HAP-1 (cell line): ENCODE measurements around the gene RASGRF2.

Source experiments
- DNase-seq, 2 experiments: peaks; one replicate each; pipeline ENCODE4 v3.0.0-alpha.2; 2016 to 2020; ENCODE audit warnings: low spot score in 2 of 2
- H3K27me3 ChIP-seq: fragments of 250-450 bp; sonication (Bioruptor Pico); 2 replicates; pipeline ENCODE4 v1.5.1; 2020; ENCODE audit warnings: low read depth, mild to moderate bottlenecking, moderate library complexity
- H3K36me3 ChIP-seq: fragments of 250-450 bp; sonication (Bioruptor Pico); replicated peaks from 2 replicates; pipeline ENCODE4 v1.5.1; 2020; ENCODE audit warnings: mild to moderate bottlenecking
- H3K4me1 ChIP-seq: fragments of 250-450 bp; sonication (Bioruptor Pico); 2 replicates; pipeline ENCODE4 v1.5.1; 2020; ENCODE audit warnings: mild to moderate bottlenecking
- H3K4me3 ChIP-seq: fragments of 250-450 bp; sonication (Bioruptor Pico); 2 replicates; pipeline ENCODE4 v1.5.1; 2020; ENCODE audit warnings: mild to moderate bottlenecking, moderate library complexity
- H3K9me3 ChIP-seq: fragments of 250-450 bp; sonication (Bioruptor Pico); 2 replicates; pipeline ENCODE4 v1.5.1; 2020; ENCODE audit warnings: mild to moderate bottlenecking, moderate library complexity
- in situ Hi-C: fragments of 300-500 bp; cut with MboI; formaldehyde crosslinking; loops from 3 replicates; pipeline ENCODE4 v1.14.3; 2020; ENCODE audit warnings: low sequenced_read_pairs, inconsistent platforms, mixed read lengths

Gene RASGRF2, protein sequence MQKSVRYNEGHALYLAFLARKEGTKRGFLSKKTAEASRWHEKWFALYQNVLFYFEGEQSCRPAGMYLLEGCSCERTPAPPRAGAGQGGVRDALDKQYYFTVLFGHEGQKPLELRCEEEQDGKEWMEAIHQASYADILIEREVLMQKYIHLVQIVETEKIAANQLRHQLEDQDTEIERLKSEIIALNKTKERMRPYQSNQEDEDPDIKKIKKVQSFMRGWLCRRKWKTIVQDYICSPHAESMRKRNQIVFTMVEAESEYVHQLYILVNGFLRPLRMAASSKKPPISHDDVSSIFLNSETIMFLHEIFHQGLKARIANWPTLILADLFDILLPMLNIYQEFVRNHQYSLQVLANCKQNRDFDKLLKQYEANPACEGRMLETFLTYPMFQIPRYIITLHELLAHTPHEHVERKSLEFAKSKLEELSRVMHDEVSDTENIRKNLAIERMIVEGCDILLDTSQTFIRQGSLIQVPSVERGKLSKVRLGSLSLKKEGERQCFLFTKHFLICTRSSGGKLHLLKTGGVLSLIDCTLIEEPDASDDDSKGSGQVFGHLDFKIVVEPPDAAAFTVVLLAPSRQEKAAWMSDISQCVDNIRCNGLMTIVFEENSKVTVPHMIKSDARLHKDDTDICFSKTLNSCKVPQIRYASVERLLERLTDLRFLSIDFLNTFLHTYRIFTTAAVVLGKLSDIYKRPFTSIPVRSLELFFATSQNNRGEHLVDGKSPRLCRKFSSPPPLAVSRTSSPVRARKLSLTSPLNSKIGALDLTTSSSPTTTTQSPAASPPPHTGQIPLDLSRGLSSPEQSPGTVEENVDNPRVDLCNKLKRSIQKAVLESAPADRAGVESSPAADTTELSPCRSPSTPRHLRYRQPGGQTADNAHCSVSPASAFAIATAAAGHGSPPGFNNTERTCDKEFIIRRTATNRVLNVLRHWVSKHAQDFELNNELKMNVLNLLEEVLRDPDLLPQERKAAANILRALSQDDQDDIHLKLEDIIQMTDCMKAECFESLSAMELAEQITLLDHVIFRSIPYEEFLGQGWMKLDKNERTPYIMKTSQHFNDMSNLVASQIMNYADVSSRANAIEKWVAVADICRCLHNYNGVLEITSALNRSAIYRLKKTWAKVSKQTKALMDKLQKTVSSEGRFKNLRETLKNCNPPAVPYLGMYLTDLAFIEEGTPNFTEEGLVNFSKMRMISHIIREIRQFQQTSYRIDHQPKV (N-terminal part only)

GRCh38 chr5:80959768-80960442 is at the start of gene RASGRF2:
Gene RASGRF2, plus strand, starts transcription at chr5:80960363. Its CDS starts 376 bp downstream, at chr5:80960739.
- Histone ChIP-seq H3K4me1 (peaks cover 50% of the 10 kb centered on the region), H3K9me3 (no peaks in the 10 kb centered on the region), H3K36me3 (no peaks in the 10 kb centered on the region), H3K27me3 (no peaks in the 10 kb centered on the region), H3K4me3 (no peak within 1 kb of the TSS)
- in situ Hi-C loops, result no loop called here
- no peak for DNase-seq

- in situ Hi-C loops, result no loop called here
Measured at GRCh38 chr5:80912479-80912878, 47.7 kb upstream of the RASGRF2 start.

DNA sequence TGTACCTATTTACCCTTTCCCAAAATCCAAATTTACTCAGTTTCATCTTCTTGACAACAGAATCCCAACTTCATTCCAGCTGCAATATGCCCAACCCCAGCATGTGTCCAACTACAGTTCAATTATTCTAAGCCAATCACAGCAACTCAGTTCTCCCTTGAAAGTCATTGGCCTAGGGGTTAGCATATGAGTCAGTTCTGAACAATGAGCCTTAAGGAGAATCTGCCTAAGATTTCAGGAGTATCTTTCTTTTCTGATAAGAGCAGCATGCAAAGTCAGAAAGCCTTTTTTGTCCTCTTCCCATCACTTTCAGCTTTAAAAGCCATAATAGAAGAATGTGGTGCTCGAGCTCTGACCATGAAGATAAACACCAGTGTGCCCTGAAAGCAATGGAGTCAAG is 44.4 kb upstream of the RASGRF2 start:
- no peak for DNase-seq
- Histone ChIP-seq H3K36me3 (no peaks in the 10 kb centered on the region), H3K9me3 (no peaks in the 10 kb centered on the region), H3K4me3 (no peak overlapping the region), H3K4me1 (peaks cover 4% of the 10 kb centered on the region), H3K27me3 (no peaks in the 10 kb centered on the region)
- in situ Hi-C loops, result no loop called here

More at GRCh38 chr5:80912479-80912878, 47.7 kb upstream of the RASGRF2 start:
- H3K36me3 ChIP-seq, result no peaks in the 10 kb centered on the region
- no peak overlapping the region for H3K4me3 ChIP-seq
- no peak for DNase-seq
- peaks cover 4% of the 10 kb centered on the region for H3K4me1 ChIP-seq
- no peaks in the 10 kb centered on the region for H3K27me3 ChIP-seq
- H3K9me3 ChIP-seq, result no peaks in the 10 kb centered on the region

DNA sequence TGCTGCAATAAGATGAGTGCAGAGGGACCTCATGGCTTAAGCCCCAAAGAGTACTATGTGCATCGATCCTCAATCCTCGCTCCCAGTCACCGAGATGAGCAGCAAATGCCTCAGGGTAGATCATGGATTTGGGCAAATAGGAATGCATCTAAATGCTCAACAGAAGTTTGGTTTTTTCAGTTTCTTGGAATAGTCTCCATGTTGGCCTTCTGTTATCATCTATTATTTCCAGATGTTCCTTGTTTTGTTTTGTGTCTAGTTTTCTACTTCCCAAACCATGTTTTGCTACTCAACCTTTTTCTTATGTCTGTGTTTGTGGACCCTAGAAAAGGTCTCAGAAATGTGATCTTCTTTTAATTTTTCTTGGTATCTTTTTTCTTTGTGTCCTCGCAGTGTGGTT is 43.5 kb upstream of the RASGRF2 start:
- Histone ChIP-seq H3K36me3 (no peaks in the 10 kb centered on the region), H3K9me3 (no peaks in the 10 kb centered on the region), H3K4me3 (no peak overlapping the region), H3K4me1 (peaks cover 4% of the 10 kb centered on the region), H3K27me3 (no peaks in the 10 kb centered on the region)
- DNase-seq, result no peak
- in situ Hi-C loops, result no loop called here

- no peaks in the 10 kb centered on the region for H3K36me3 ChIP-seq
- H3K4me1 ChIP-seq, result peaks cover 4% of the 10 kb centered on the region
- in situ Hi-C loops, result no loop called here
- no peak overlapping the region for H3K4me3 ChIP-seq
- peak; percentile 37 to 53 for DNase-seq
- no peaks in the 10 kb centered on the region for H3K27me3 ChIP-seq
- H3K9me3 ChIP-seq, result no peaks in the 10 kb centered on the region
Measured at GRCh38 chr5:80917631-80918030, 42.5 kb upstream of the RASGRF2 start.

DNA sequence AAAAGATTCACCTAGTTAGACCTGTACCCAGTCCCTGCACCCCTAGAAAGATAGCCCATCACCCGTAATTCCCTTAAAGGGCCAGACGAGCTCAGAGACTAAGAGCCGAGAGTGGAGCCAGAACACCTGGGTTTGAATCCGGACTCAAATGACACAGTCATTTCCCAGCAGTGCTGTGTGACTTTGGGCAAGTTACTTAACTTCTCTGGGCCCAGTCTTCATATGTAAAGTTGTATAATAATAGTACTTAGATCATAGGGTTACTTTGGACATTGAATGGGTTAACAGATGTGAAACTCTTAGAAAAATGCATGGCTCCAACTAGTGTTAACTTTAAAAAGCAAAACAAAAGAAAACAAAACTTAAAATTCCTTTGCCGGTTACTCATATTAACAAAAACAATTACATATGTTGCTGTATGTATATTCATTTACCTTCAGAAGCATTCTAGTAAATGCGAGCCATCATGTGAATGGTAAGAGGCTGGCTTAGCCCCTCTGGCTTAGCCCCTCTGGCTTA is 40.4 kb upstream of the RASGRF2 start:
- no peak overlapping the region for H3K4me3 ChIP-seq
- DNase-seq, result no peak
- H3K4me1 ChIP-seq, result peaks cover 12% of the 10 kb centered on the region
- H3K9me3 ChIP-seq, result no peaks in the 10 kb centered on the region
- in situ Hi-C loops, result no loop called here
- no peaks in the 10 kb centered on the region for H3K36me3 ChIP-seq
- no peaks in the 10 kb centered on the region for H3K27me3 ChIP-seq

- H3K4me3 ChIP-seq, result no peak overlapping the region
- H3K4me1 ChIP-seq, result peaks cover 18% of the 10 kb centered on the region
- no peaks in the 10 kb centered on the region for H3K27me3 ChIP-seq
- no peaks in the 10 kb centered on the region for H3K9me3 ChIP-seq
- DNase-seq, result no peak
- H3K36me3 ChIP-seq, result no peaks in the 10 kb centered on the region
- in situ Hi-C loops, result no loop called here
Measured at GRCh38 chr5:80920333-80920732, 39.8 kb upstream of the RASGRF2 start.

DNA sequence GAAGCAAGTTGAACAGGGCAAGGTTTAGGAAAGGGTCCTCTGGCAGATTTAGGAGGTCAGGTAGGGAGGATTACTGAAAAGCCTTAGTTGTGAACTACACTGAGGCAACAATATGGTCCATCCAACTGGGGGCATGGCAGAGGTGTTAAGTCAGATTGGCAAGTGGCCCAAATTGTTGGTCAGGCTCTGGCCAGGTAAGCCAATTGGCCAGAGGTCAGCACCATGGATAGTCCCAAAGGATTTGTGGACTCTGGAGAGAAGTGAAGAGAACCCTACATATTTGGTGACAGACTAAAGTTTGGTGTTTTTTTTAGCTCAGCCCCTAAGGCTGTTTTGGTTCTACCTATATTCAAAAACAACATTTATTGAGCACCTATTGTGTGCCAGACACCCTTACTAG is 39.1 kb upstream of the RASGRF2 start:
- DNase-seq, result no peak
- in situ Hi-C loops, result no loop called here

GRCh38 chr5:80925931-80926330 is 34.2 kb upstream of the RASGRF2 start:
- in situ Hi-C loops, result no loop called here
- H3K4me1 ChIP-seq, result peaks cover 21% of the 10 kb centered on the region
- H3K9me3 ChIP-seq, result no peaks in the 10 kb centered on the region
- no peaks in the 10 kb centered on the region for H3K36me3 ChIP-seq
- H3K27me3 ChIP-seq, result no peaks in the 10 kb centered on the region
- no peak for DNase-seq
- no peak overlapping the region for H3K4me3 ChIP-seq

More for the DNA sequence above, 39.1 kb upstream of the RASGRF2 start:
- no peaks in the 10 kb centered on the region for H3K27me3 ChIP-seq
- H3K9me3 ChIP-seq, result no peaks in the 10 kb centered on the region
- no peak overlapping the region for H3K4me3 ChIP-seq
- no peaks in the 10 kb centered on the region for H3K36me3 ChIP-seq
- peaks cover 25% of the 10 kb centered on the region for H3K4me1 ChIP-seq

DNA sequence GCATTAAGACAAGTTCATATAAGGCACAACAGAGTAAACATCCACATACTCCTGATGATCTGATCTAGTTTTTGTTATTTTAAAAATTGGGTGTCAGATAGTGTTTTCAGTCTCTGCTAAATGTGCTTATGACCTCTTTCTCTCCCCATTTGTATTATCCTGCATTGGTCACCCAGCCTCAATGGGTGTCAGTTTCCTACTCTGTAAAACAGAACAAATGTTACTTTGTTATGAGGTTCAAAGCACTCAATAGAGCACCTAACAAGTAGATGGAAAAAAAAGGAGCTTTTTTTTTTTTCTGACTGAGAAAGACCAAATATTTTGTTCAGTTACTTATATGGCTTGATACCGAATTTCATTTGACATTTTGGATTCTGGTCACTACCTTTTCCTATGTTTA is 33.6 kb upstream of the RASGRF2 start:
- no peak for DNase-seq
- Histone ChIP-seq H3K9me3 (no peaks in the 10 kb centered on the region), H3K27me3 (no peaks in the 10 kb centered on the region), H3K36me3 (no peaks in the 10 kb centered on the region), H3K4me3 (no peak overlapping the region), H3K4me1 (peaks cover 21% of the 10 kb centered on the region)
- in situ Hi-C loops, result no loop called here

GRCh38 chr5:80926979-80927656 is 33.0 kb upstream of the RASGRF2 start:
- Histone ChIP-seq H3K27me3 (no peaks in the 10 kb centered on the region), H3K9me3 (no peaks in the 10 kb centered on the region), H3K36me3 (no peaks in the 10 kb centered on the region), H3K4me3 (no peak overlapping the region), H3K4me1 (peaks cover 21% of the 10 kb centered on the region)
- DNase-seq, result no peak
- in situ Hi-C loops, result no loop called here

- Histone ChIP-seq H3K4me1 (peaks cover 21% of the 10 kb centered on the region), H3K4me3 (no peak overlapping the region), H3K27me3 (no peaks in the 10 kb centered on the region), H3K9me3 (no peaks in the 10 kb centered on the region), H3K36me3 (no peaks in the 10 kb centered on the region)
- in situ Hi-C loops, result no loop called here
- no peak for DNase-seq
Measured at GRCh38 chr5:80928073-80928472, 32.1 kb upstream of the RASGRF2 start.
